ENCODE data around the gene CAMSAP1.

DNA sequence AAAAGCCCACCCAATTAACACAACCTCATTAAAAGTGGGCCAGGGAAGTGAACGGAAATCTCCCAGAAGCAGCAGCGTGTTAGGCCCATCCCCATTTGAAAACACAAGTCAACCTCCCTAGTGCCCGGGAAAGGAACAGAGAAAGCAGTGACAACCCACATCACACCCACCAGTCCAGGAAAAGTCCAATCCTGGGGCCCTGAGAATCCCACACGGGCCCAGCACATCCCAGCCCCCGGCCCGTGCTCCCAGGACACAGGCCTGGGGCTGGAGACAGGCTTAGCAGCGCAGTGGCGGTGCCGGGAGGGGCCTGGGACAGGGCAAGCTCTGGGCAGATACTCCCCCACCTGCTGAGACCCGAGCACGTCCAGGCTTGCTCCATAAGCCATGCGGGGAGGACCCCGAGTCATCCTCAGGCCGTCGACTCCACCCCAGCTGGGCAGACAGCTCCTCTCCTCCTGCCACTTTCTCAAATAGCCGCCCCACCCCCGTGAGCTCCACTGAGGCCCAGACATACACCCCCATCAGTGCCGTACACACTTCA is 104.4 kb downstream of the CAMSAP1 start:
- TF ChIP-seq EZH2 (IDR thresholded peaks at IDR 0.05; ENCODE audit: borderline replicate concordance, insufficient read depth, low read depth, low read length, poor library complexity, severe bottlenecking): no peak
- TF ChIP-seq, protein P1, sequence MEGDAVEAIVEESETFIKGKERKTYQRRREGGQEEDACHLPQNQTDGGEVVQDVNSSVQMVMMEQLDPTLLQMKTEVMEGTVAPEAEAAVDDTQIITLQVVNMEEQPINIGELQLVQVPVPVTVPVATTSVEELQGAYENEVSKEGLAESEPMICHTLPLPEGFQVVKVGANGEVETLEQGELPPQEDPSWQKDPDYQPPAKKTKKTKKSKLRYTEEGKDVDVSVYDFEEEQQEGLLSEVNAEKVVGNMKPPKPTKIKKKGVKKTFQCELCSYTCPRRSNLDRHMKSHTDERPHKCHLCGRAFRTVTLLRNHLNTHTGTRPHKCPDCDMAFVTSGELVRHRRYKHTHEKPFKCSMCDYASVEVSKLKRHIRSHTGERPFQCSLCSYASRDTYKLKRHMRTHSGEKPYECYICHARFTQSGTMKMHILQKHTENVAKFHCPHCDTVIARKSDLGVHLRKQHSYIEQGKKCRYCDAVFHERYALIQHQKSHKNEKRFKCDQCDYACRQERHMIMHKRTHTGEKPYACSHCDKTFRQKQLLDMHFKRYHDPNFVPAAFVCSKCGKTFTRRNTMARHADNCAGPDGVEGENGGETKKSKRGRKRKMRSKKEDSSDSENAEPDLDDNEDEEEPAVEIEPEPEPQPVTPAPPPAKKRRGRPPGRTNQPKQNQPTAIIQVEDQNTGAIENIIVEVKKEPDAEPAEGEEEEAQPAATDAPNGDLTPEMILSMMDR (IDR thresholded peaks at IDR 0.05): no peak
